Measurements from ENCODE around the gene B4GALNT3. TPM values are rescaled to one million over a fixed set of nuclear protein-coding genes. Genes with fewer than 3 reads are reported as not detected.

Gene B4GALNT3
- total RNA-seq, 1 experiment from 2014 or later: 23.3 TPM

GRCh38 chr12:466039-466438 lies 6.3 kb downstream of the B4GALNT3 start:
- no peaks in the 10 kb centered on the region for H3K9me3 ChIP-seq (ENCODE audit: control insufficient read depth, low read depth, low read length)
- no peaks in the 10 kb centered on the region for H3K79me2 ChIP-seq (ENCODE audit: insufficient read depth, low read length)
- no peak overlapping the region for H3K23ac ChIP-seq (ENCODE audit: insufficient read length, low read depth, low read length)
- no peak overlapping the region for H3K27ac ChIP-seq (ENCODE audit: insufficient read length, low read depth, low read length)
- 0 out of 2 replicates have a peak, but pooled peaks cover 4% of the 10 kb centered on the region for H3K4me1 ChIP-seq (ENCODE audit: insufficient read depth, low read length)
- Mint-ChIP-seq H3K27me3 (ENCODE audit: low read depth) (peaks cover 15% of the 10 kb centered on the region), H3K4me3 (no peak overlapping the region), H3K4me1 (peaks cover 23 to 28% of the 10 kb centered on the region in 2 experiments), H3K27ac (peak overlapping the region in 1 of 3 experiments; percentile 49; a peak in 1 of 7 replicates), H3K9me3 (no peaks in the 10 kb centered on the region), H3K36me3 (ENCODE audit: insufficient read depth in 1 of 3, low read depth in 3 of 3) (peaks cover 4 to 11% (median 9%) of the 10 kb centered on the region in 3 experiments; a peak in 4 of 7 replicates)
- H3K18ac ChIP-seq (ENCODE audit: insufficient read length, low read depth, low read length): no peak overlapping the region
- no peak for TF ChIP-seq CTCF (conservative IDR thresholded peaks at IDR 0.05)
- H4K20me1 ChIP-seq (ENCODE audit: control insufficient read depth, insufficient read depth, insufficient read length): no peaks in the 10 kb centered on the region
- no peak for DNase-seq
- H4K91ac ChIP-seq (ENCODE audit: insufficient read length, low read depth, low read length): no peak overlapping the region
- H2BK5ac ChIP-seq (ENCODE audit: insufficient read length, low read length): no peak overlapping the region
- no peak overlapping the region for H4K5ac ChIP-seq (ENCODE audit: insufficient read length, low read depth, low read length)
- WGBS (ENCODE audit: extremely low coverage, insufficient read length, low lambda C conversion rate): no CpG with 5 or more reads among the region's 8 CpGs
- no peak overlapping the region for H2BK20ac ChIP-seq (ENCODE audit: low read depth, low read length, poor library complexity, severe bottlenecking)
- no peak overlapping the region for H3K4ac ChIP-seq (ENCODE audit: low read depth, low read length)
- no peak overlapping the region for H2BK12ac ChIP-seq (ENCODE audit: insufficient read length, low read depth, low read length)
- H3K23me2 ChIP-seq (ENCODE audit: insufficient read length, low read depth, low read length, poor library complexity, severe bottlenecking): peaks cover 1% of the 10 kb centered on the region
- H2BK15ac ChIP-seq (ENCODE audit: low read depth, low read length): no peak overlapping the region
- H3K9ac ChIP-seq (ENCODE audit: extremely low read depth, insufficient read length, low read length): no peak overlapping the region
- no peak overlapping the region for H2AFZ ChIP-seq (ENCODE audit: low read length)
- H3K79me1 ChIP-seq (ENCODE audit: insufficient read depth, low read depth, low read length, poor library complexity, severe bottlenecking): no peaks in the 10 kb centered on the region
- H4K8ac ChIP-seq (replicated peaks; ENCODE audit: insufficient read length, low read depth, low read length): no peak overlapping the region
- no peak overlapping the region for H3K56ac ChIP-seq (ENCODE audit: insufficient read length, low read depth, low read length)
- no peak overlapping the region for H3T11ph ChIP-seq (ENCODE audit: low read length)
- no peak overlapping the region for H3K14ac ChIP-seq (ENCODE audit: insufficient read depth, low read length)
- H2BK120ac ChIP-seq (ENCODE audit: low read depth, low read length, poor library complexity, severe bottlenecking): no peak overlapping the region
- no peak overlapping the region for H3K4me2 ChIP-seq (ENCODE audit: insufficient read depth, insufficient read length, low read length)
- no peak overlapping the region for H2AK5ac ChIP-seq (ENCODE audit: insufficient read length, low read length)
- H3K27me3 ChIP-seq (ENCODE audit: insufficient read depth, low read length): peaks cover 4% of the 10 kb centered on the region; the same call in 1 of the 2 replicates

All from H9 (cell line).